Endothelial cell of umbilical vein (primary cell): Measurements from ENCODE around the gene RPS6KA4. TPM values are rescaled to one million over a fixed set of nuclear protein-coding genes. Genes with fewer than 3 reads are reported as not detected.
A peak's percentile ranks its signal among the peaks of the same experiment; 100 is the strongest.

Source experiments
- BruUV-seq: library from RNA; stranded (reverse); fragments of 400-500 nt; replicated peaks from 2 replicates; lab custom pipeline; 2021; lab: Mats Ljungman, UMichigan
- CTCF ChIA-PET: fragments of 300-600, 350-600 bp; sonication (Branson Sonifier 250); formaldehyde crosslinking; loops from one replicate; lab custom pipeline; 2021; ENCODE audit warnings: antibody characterized with exemption, inconsistent platforms; lab: Charles Lee
- POLR2A ChIA-PET: fragments of 300-600, 350-600 bp; sonication (Branson Sonifier 250); formaldehyde crosslinking; loops from one replicate; lab custom pipeline; 2021; ENCODE audit warnings: antibody characterized with exemption, inconsistent platforms; lab: Charles Lee
- DNase-seq: peaks from one replicate; pipeline ENCODE4 v3.0.0-alpha.2; 2011; ENCODE audit warnings: low read depth, low spot score
- FAIRE-seq: peaks from 2 replicates; lab custom pipeline; 2011; peaks lifted over from hg19 to GRCh38; lab: Jason Lieb, UNC
- H2AFZ ChIP-seq: 2 replicates; pipeline ENCODE4 v1.6.0; 2012; ENCODE audit warnings: low read depth, low read length, control low read depth, inconsistent platforms
- H3K27ac ChIP-seq: 2 replicates; pipeline ENCODE4 v1.5.1; 2011; ENCODE audit warnings: low read depth, mild to moderate bottlenecking, control low read depth, low read length, moderate library complexity; ENCODE audit not compliant: insufficient read depth
- H3K27me3 ChIP-seq, 2 experiments: 2 replicates each; pipeline versions ENCODE4 v1.6.0 to v1.6.1; 2011; ENCODE audit warnings: low read length in 2 of 2, mixed read lengths in 1 of 2; ENCODE audit not compliant: control insufficient read depth in 2 of 2, insufficient read depth in 2 of 2
- H3K36me3 ChIP-seq, 2 experiments: 2 replicates in 1 of 2; 3 replicates in 1 of 2; pipeline ENCODE4 v1.5.1; 2011; ENCODE audit warnings: low read length in 2 of 2, mild to moderate bottlenecking in 1 of 2, moderate library complexity in 1 of 2; ENCODE audit not compliant: control insufficient read depth in 2 of 2, insufficient read depth in 2 of 2; ENCODE audit errors: extremely low read depth in 1 of 2
- H3K4me1 ChIP-seq: 3 replicates; pipeline ENCODE4 v1.5.1; 2011; ENCODE audit warnings: mild to moderate bottlenecking, low read length; ENCODE audit not compliant: control insufficient read depth, insufficient read depth; ENCODE audit errors: extremely low read depth
- H3K4me2 ChIP-seq: 2 replicates; pipeline ENCODE4 v1.6.1; 2011; ENCODE audit warnings: low read length, control low read depth, mixed read lengths; ENCODE audit not compliant: insufficient read depth
- H3K4me3 ChIP-seq, 3 experiments: fragments of 200-600 bp in 1 of 3; sonication (generic), shearing (Covaris generic) in 1 of 3; replicated peaks in 1 of 3; 2 replicates each; pipeline ENCODE4 v1.5.1; 2011 to 2016; ENCODE audit warnings: control low read depth in 3 of 3, low read length in 3 of 3, mild to moderate bottlenecking in 2 of 3, inconsistent platforms in 1 of 3, low read depth in 1 of 3, moderate library complexity in 1 of 3; ENCODE audit not compliant: insufficient read depth in 1 of 3
- H3K79me2 ChIP-seq: 2 replicates; pipeline ENCODE4 v1.6.0; 2012; ENCODE audit warnings: low read length, inconsistent platforms; ENCODE audit not compliant: control insufficient read depth, insufficient read depth
- H3K9ac ChIP-seq: replicated peaks from 2 replicates; pipeline ENCODE3; 2011; ENCODE audit warnings: low read length, control low read depth; ENCODE audit not compliant: insufficient read depth; ENCODE audit errors: extremely low read depth
- H3K9me1 ChIP-seq: replicated peaks from 3 replicates; pipeline ENCODE4 v1.6.0; 2011; ENCODE audit warnings: mild to moderate bottlenecking, low read length; ENCODE audit not compliant: control insufficient read depth, insufficient read depth; ENCODE audit errors: extremely low read depth
- H3K9me3 ChIP-seq: replicated peaks from 2 replicates; pipeline ENCODE4 v1.5.1; 2012; ENCODE audit warnings: low read length, inconsistent platforms; ENCODE audit not compliant: control insufficient read depth, insufficient read depth
- H4K20me1 ChIP-seq: replicated peaks from 2 replicates; pipeline ENCODE3; 2011; ENCODE audit warnings: mild to moderate bottlenecking, low read length; ENCODE audit not compliant: control insufficient read depth, insufficient read depth; ENCODE audit errors: extremely low read depth
- EZH2 ChIP-seq: IDR thresholded peaks from 2 replicates; pipeline ENCODE4 v1.6.1; 2012; ENCODE audit warnings: borderline replicate concordance, low read depth, mild to moderate bottlenecking, moderate library complexity, low read length, inconsistent platforms; ENCODE audit not compliant: severe bottlenecking
- FOS ChIP-seq: IDR thresholded peaks from 2 replicates; pipeline ENCODE4 v1.6.1; 2011; ENCODE audit warnings: mild to moderate bottlenecking, low read length, moderate library complexity, borderline replicate concordance; ENCODE audit not compliant: insufficient read depth
- GATA2 ChIP-seq: IDR thresholded peaks from 2 replicates; pipeline ENCODE4 v1.7.0; 2011; ENCODE audit warnings: low read depth, mild to moderate bottlenecking, moderate library complexity, mixed read lengths, low read length; ENCODE audit not compliant: insufficient read length, insufficient read depth
- JUN ChIP-seq: IDR thresholded peaks from 2 replicates; pipeline ENCODE4 v1.6.1; 2011; ENCODE audit warnings: borderline replicate concordance, low read depth; ENCODE audit not compliant: insufficient read length, insufficient read depth
- MYC ChIP-seq: IDR thresholded peaks from one replicate; pipeline ENCODE4 v1.6.1; 2011; ENCODE audit warnings: mild to moderate bottlenecking, low read depth, low read length
- POLR2A ChIP-seq: IDR thresholded peaks from 2 replicates; pipeline ENCODE4 v1.6.1; 2012; ENCODE audit warnings: low read depth, mild to moderate bottlenecking, control low read depth, low read length
- POLR2AphosphoS5 ChIP-seq: IDR thresholded peaks from 2 replicates; pipeline ENCODE4 v1.6.1; 2012; ENCODE audit warnings: low read depth, mild to moderate bottlenecking, control low read depth, low read length, moderate library complexity; ENCODE audit not compliant: insufficient read depth
- dilution Hi-C: fragments of 300-500 bp; cut with MboI; formaldehyde crosslinking; loops from one replicate; pipeline ENCODE4 v1.15.0; 2019; ENCODE audit warnings: low sequenced_read_pairs; ENCODE audit not compliant: extremely low pct_ligation_motif_present
- intact Hi-C: fragments of 100-400 bp; cut with micrococcal nuclease; formaldehyde crosslinking; loops from one replicate; pipeline ENCODE4 v1.10.0; 2022
- polyA plus RNA-seq, 4 experiments: library from polyadenylated mRNA; depleted of rRNA in 3 of 4; stranded (reverse) in 3 of 4; unstranded in 1 of 4; fragments of >200 nt; gene quantifications; 2 replicates each; pipeline versions ENCODE4 v1.2.1 to v1.2.3, GENCODE V29; 2011 to 2012; ENCODE audit warnings: missing spikeins in 1 of 4
- total RNA-seq: library from RNA; stranded (reverse); gene quantifications from 2 replicates; pipeline ENCODE4 v1.2.3, GENCODE V29; 2021
- TF ChIP-seq, protein P1 (sequence below), 2 donors: IDR thresholded peaks; 1 replicate in 1 of 2; 2 replicates in 1 of 2; pipeline ENCODE4 v1.5.1; 2011; ENCODE audit warnings: low read length in 2 of 2, mild to moderate bottlenecking in 2 of 2, moderate library complexity in 2 of 2, control low read depth in 1 of 2, inconsistent platforms in 1 of 2, low read depth in 1 of 2; ENCODE audit not compliant: insufficient read depth in 1 of 2; ENCODE audit errors: extremely low read depth in 1 of 2
- TF ChIP-seq, protein P2 (sequence below): IDR thresholded peaks from 2 replicates; pipeline ENCODE4 v1.6.1; 2011; ENCODE audit not compliant: insufficient read depth, insufficient read length

Gene RPS6KA4
- total and polyA plus RNA-seq, 2 donors (not counting 3 experiments of a cell fraction or from before 2014, with no cell fraction given): 26.5 to 44.1 TPM

- Histone ChIP-seq H3K36me3 (no peaks in the 10 kb centered on the region), H3K9me3 (no peaks in the 10 kb centered on the region), H3K79me2 (no peaks in the 10 kb centered on the region), H2AFZ (peak overlapping the region; percentile 50), H3K27ac (no peak overlapping the region), H3K4me3 (no peak overlapping the region), H3K4me2 (no peak overlapping the region), H3K27me3 (no peaks in the 10 kb centered on the region), H4K20me1 (no peaks in the 10 kb centered on the region), H3K9me1 (no peaks in the 10 kb centered on the region), H3K4me1 (no peaks in the 10 kb centered on the region), H3K9ac (no peak overlapping the region)
- ChIA-PET POLR2A (no interaction called here), CTCF (interaction anchor here (0.6 to 7.0 kb wide), 4 partner anchors 9 to 185 kb away, joined by 3 to 107 read pairs (median 26); partner anchors contain the start of genes PRDX5 and TRMT112)
- TF ChIP-seq, protein P1, sequence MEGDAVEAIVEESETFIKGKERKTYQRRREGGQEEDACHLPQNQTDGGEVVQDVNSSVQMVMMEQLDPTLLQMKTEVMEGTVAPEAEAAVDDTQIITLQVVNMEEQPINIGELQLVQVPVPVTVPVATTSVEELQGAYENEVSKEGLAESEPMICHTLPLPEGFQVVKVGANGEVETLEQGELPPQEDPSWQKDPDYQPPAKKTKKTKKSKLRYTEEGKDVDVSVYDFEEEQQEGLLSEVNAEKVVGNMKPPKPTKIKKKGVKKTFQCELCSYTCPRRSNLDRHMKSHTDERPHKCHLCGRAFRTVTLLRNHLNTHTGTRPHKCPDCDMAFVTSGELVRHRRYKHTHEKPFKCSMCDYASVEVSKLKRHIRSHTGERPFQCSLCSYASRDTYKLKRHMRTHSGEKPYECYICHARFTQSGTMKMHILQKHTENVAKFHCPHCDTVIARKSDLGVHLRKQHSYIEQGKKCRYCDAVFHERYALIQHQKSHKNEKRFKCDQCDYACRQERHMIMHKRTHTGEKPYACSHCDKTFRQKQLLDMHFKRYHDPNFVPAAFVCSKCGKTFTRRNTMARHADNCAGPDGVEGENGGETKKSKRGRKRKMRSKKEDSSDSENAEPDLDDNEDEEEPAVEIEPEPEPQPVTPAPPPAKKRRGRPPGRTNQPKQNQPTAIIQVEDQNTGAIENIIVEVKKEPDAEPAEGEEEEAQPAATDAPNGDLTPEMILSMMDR (IDR thresholded peaks at IDR 0.05; ENCODE audit: extremely low read depth in 1 of 2, insufficient read depth in 1 of 2, low read depth in 1 of 2, low read length in 2 of 2): peak in 1 of 2 donors; percentile 11
- TF ChIP-seq EZH2: peak; percentile 9
- no peak for TF ChIP-seq MYC
- DNase-seq (peak; percentile 28), FAIRE-seq (no peak)
- intact Hi-C loops (no loop called here), dilution Hi-C loops (no loop called here)
- no TSS peak for BruUV-seq
Observed at GRCh38 chr11:64340671-64341335, 18.2 kb upstream of the RPS6KA4 start.

DNA sequence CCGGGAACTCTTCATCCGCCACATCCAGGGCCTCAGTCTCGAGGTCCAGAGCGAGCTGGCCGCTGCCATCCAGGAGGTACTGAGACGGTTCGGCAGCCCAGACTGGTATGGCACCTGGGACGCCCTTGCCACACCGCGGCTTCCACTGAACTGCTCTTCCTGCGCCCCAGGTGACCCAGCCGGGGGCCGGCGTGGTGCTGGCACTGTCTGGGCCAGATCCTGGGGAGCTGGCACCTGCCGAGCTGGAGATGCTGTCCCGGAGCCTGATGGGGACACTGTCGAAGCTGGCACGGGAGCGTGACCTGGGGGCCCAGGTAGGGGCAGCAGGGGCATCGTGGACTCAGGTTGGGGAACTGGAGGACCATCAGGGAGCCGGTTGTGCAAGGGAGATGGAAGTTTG, 17.5 kb upstream of the RPS6KA4 start:
- H3K9ac ChIP-seq: no peak overlapping the region
- no peaks in the 10 kb centered on the region for H3K4me1 ChIP-seq
- H3K27me3 ChIP-seq: no peaks in the 10 kb centered on the region
- H3K79me2 ChIP-seq: no peaks in the 10 kb centered on the region
- TF ChIP-seq, protein P1 (IDR thresholded peaks at IDR 0.05; ENCODE audit: extremely low read depth in 1 of 2, insufficient read depth in 1 of 2, low read depth in 1 of 2, low read length in 2 of 2): no peak
- TF ChIP-seq JUN (no peak), FOS (no peak), EZH2 (no peak), POLR2A (no peak), GATA2 (no peak), MYC (no peak), POLR2AphosphoS5 (no peak)
- TF ChIP-seq, protein P2, sequence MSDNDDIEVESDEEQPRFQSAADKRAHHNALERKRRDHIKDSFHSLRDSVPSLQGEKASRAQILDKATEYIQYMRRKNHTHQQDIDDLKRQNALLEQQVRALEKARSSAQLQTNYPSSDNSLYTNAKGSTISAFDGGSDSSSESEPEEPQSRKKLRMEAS: no peak
- H2AFZ ChIP-seq: no peak overlapping the region
- no peak overlapping the region for H3K4me2 ChIP-seq
- H3K27ac ChIP-seq: no peak overlapping the region
- no peaks in the 10 kb centered on the region for H4K20me1 ChIP-seq
- ChIA-PET POLR2A (interaction anchor here (0.6 kb wide), 1 partner anchor 31 kb away, joined by 5 read pairs; no protein-coding TSS in a partner anchor), CTCF (interaction anchor here (1.3 to 7.0 kb wide), 4 partner anchors 10 to 24 kb away, joined by 5 to 107 read pairs (median 26); partner anchors contain the start of genes PRDX5 and TRMT112)
- no peaks in the 10 kb centered on the region for H3K9me1 ChIP-seq
- dilution Hi-C loops: no loop called here
- no peak for DNase-seq
- no peaks in the 10 kb centered on the region for H3K36me3 ChIP-seq
- FAIRE-seq: no peak
- H3K4me3 ChIP-seq: no peak overlapping the region
- H3K9me3 ChIP-seq: no peaks in the 10 kb centered on the region
- intact Hi-C loops: no loop called here
- BruUV-seq: no TSS peak
